ENCODE results near the gene TSPAN17.

- TF ChIP-seq POLR2A (IDR thresholded peaks at IDR 0.05) = no peak
- TF ChIP-seq CTCF (IDR thresholded peaks at IDR 0.05) = no peak
Observed at GRCh38 chr5:176606875-176607274, 40.4 kb upstream of the TSPAN17 start.

Data from esophagus squamous epithelium (tissue), 4 donors.